IPS-18a (cell line): ENCODE results near the gene ANKRD55.
"Not testable (repeated sequence)": the region's sequence is repeated elsewhere in the genome, so short reads cannot be mapped to it uniquely, and the experiment has no call there.

Source experiments
- H3K27ac ChIP-seq: one replicate; pipeline ENCODE4 v1.5.1; 2013; ENCODE audit warnings: low read length
- H3K27me3 ChIP-seq: one replicate; pipeline ENCODE4 v1.6.1; 2013; ENCODE audit warnings: mild to moderate bottlenecking, low read length; ENCODE audit not compliant: control insufficient read depth, insufficient read depth
- H3K36me3 ChIP-seq: one replicate; pipeline ENCODE4 v1.6.1; 2013; ENCODE audit warnings: low read depth, low read length; ENCODE audit not compliant: control insufficient read depth
- H3K4me1 ChIP-seq: one replicate; pipeline ENCODE4 v1.6.1; 2013; ENCODE audit warnings: low read depth, low read length; ENCODE audit not compliant: control insufficient read depth
- H3K4me3 ChIP-seq: one replicate; pipeline ENCODE4 v1.5.1; 2013; ENCODE audit warnings: low read length
- H3K9ac ChIP-seq: one replicate; pipeline ENCODE4 v1.6.1; 2013; ENCODE audit warnings: mild to moderate bottlenecking, low read length, moderate library complexity
- H3K9me3 ChIP-seq: one replicate; pipeline ENCODE4 v1.6.1; 2013; ENCODE audit warnings: low read depth, low read length; ENCODE audit not compliant: control insufficient read depth

ANKRD55 gene

GRCh38 chr5:56094579-56095361 lies 138.4 kb downstream of the ANKRD55 start:
- Histone ChIP-seq H3K27me3 (no peaks in the 10 kb centered on the region), H3K9me3 (no peaks in the 10 kb centered on the region), H3K36me3 (no peaks in the 10 kb centered on the region), H3K27ac (no peak overlapping the region), H3K4me1 (no peaks in the 10 kb centered on the region), H3K4me3 (no peak overlapping the region), H3K9ac (no peak overlapping the region)

- Histone ChIP-seq H3K4me1 (no peaks in the 10 kb centered on the region), H3K36me3 (no peaks in the 10 kb centered on the region), H3K9me3 (no peaks in the 10 kb centered on the region), H3K4me3 (no peak overlapping the region), H3K9ac (no peak overlapping the region), H3K27me3 (no peaks in the 10 kb centered on the region), H3K27ac (no peak overlapping the region)
These were observed 139.2 kb downstream of the ANKRD55 start for GRCh38 chr5:56093970-56094369.

GRCh38 chr5:56092115-56092514 lies 141.0 kb downstream of the ANKRD55 start:
- no peaks in the 10 kb centered on the region for H3K9me3 ChIP-seq
- H3K27me3 ChIP-seq = no peaks in the 10 kb centered on the region
- no peaks in the 10 kb centered on the region for H3K36me3 ChIP-seq
- no peak overlapping the region for H3K9ac ChIP-seq
- no peak overlapping the region for H3K27ac ChIP-seq
- H3K4me3 ChIP-seq = no peak overlapping the region
- no peaks in the 10 kb centered on the region for H3K4me1 ChIP-seq

GRCh38 chr5:56091664-56092063 lies 141.5 kb downstream of the ANKRD55 start:
- no peak overlapping the region for H3K4me3 ChIP-seq
- H3K4me1 ChIP-seq = no peaks in the 10 kb centered on the region
- no peak overlapping the region for H3K27ac ChIP-seq
- no peak overlapping the region for H3K9ac ChIP-seq
- H3K27me3 ChIP-seq = no peaks in the 10 kb centered on the region
- no peaks in the 10 kb centered on the region for H3K9me3 ChIP-seq
- H3K36me3 ChIP-seq = no peaks in the 10 kb centered on the region

GRCh38 chr5:56090793-56091460 lies 142.2 kb downstream of the ANKRD55 start:
- no peaks in the 10 kb centered on the region for H3K4me1 ChIP-seq
- H3K27ac ChIP-seq = no peak overlapping the region
- no peaks in the 10 kb centered on the region for H3K27me3 ChIP-seq
- no peaks in the 10 kb centered on the region for H3K36me3 ChIP-seq
- no peak overlapping the region for H3K4me3 ChIP-seq
- H3K9ac ChIP-seq = no peak overlapping the region
- H3K9me3 ChIP-seq = no peaks in the 10 kb centered on the region

GRCh38 chr5:56088967-56089829 lies 143.9 kb downstream of the ANKRD55 start:
- H3K27me3 ChIP-seq = no peaks in the 10 kb centered on the region
- H3K4me3 ChIP-seq = no peak overlapping the region
- no peaks in the 10 kb centered on the region for H3K36me3 ChIP-seq
- peaks cover 5% of the 10 kb centered on the region for H3K4me1 ChIP-seq
- H3K9ac ChIP-seq = no peak overlapping the region
- H3K9me3 ChIP-seq = no peaks in the 10 kb centered on the region
- no peak overlapping the region for H3K27ac ChIP-seq

- Histone ChIP-seq H3K9me3 (no peaks in the 10 kb centered on the region), H3K9ac (no peak overlapping the region), H3K27me3 (no peaks in the 10 kb centered on the region), H3K4me3 (no peak overlapping the region), H3K36me3 (no peaks in the 10 kb centered on the region), H3K27ac (no peak overlapping the region), H3K4me1 (peaks cover 5% of the 10 kb centered on the region)
These were observed 144.6 kb downstream of the ANKRD55 start for GRCh38 chr5:56088431-56088949.

GRCh38 chr5:56085193-56085592 lies 147.9 kb downstream of the ANKRD55 start:
- Histone ChIP-seq H3K4me1 (peaks cover 5% of the 10 kb centered on the region), H3K4me3 (no peak overlapping the region), H3K9ac (no peak overlapping the region), H3K36me3 (no peaks in the 10 kb centered on the region), H3K27ac (no peak overlapping the region), H3K27me3 (no peaks in the 10 kb centered on the region), H3K9me3 (no peaks in the 10 kb centered on the region)

GRCh38 chr5:56083286-56083854 lies 149.8 kb downstream of the ANKRD55 start:
- H3K9me3 ChIP-seq = no peaks in the 10 kb centered on the region
- H3K36me3 ChIP-seq = no peaks in the 10 kb centered on the region
- no peak overlapping the region for H3K9ac ChIP-seq
- no peaks in the 10 kb centered on the region for H3K27me3 ChIP-seq
- H3K4me3 ChIP-seq = no peak overlapping the region
- H3K27ac ChIP-seq = no peak overlapping the region
- H3K4me1 ChIP-seq = peaks cover 5% of the 10 kb centered on the region

GRCh38 chr5:56081053-56081642 lies 152.0 kb downstream of the ANKRD55 start:
- not testable (repeated sequence) for H3K27me3 ChIP-seq, H3K9me3 ChIP-seq, H3K4me3 ChIP-seq, H3K27ac ChIP-seq, H3K36me3 ChIP-seq, H3K4me1 ChIP-seq, H3K9ac ChIP-seq
